ENCODE data around the gene EXOSC7. TPM values are rescaled to one million over a fixed set of nuclear protein-coding genes. Genes with fewer than 3 reads are reported as not detected.

EXOSC7 gene
- total and polyA plus RNA-seq, 11 donors, result 23.8 to 87.3 (median 32.9) TPM

DNA sequence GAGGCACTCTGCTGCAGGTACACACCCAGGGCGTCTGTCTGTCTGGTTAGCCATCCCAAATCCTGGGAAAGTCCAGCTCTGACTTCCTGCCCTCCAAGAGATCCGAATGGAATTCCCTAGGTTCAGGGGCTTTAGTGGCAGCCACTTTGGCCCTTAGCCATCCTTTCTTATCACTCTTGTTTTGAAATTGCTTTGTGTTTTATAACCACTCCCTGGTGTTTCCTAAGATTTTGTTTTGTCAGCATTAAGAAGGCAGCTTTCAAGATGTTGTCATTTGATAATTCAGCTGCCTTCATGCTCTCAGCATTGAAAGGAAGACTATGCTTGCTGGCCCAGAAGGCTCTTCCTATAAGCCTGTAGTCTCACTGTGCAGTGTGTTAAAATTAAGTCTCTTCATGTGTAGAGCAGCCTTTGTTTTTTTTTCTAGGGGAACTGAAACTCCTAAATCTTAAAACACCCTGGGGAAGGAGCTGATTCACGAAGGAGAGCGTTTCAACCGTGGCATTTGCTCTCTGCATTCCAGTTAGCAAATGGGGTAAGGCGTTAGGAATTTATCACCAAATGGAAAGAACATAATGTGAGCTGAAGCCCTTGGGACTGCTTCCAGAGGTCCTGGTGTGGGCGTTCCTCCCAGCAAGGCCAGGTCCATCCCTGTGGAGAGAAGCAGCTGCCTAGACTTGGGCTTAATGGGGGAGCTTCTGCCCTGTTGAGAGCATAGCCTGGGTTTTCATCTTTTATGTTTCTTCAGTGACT, 35.9 kb downstream of the EXOSC7 start:
- H3K4me3 ChIP-seq, result peak overlapping the region in 2 of 12 donors; percentile 11 to 19

DNA sequence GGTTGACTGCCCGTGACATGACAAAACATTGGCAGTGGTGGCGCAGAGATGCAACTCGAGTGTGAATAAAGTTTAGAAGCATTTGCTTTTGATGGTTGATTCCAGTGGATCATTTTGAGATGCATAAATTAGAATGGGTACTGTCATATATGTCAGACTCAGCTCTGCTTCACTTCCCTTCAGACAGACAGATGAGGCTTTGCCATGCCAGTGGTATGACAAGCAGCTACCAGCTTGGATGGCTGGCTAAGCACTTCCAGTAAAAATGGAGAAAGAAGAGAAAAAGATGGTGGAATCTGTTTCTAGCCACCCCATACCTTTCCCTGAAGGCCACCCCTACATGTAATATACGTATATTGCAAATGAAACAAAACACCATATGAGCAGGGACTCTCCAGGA, 36.5 kb downstream of the EXOSC7 start:
- H3K36me3 ChIP-seq, result peaks cover 0 to 25% (median 7%) of the 10 kb centered on the region in 9 donors
- DNase-seq (no peak), ATAC-seq (peak in 1 of 4 donors; percentile 3)
- no peaks in the 10 kb centered on the region for H3K27me3 ChIP-seq
- no peaks in the 10 kb centered on the region for H3K9me3 ChIP-seq
- TF ChIP-seq CTCF (IDR thresholded peaks at IDR 0.05) (no peak), POLR2A (IDR thresholded peaks at IDR 0.05) (no peak)
- no peak overlapping the region for H3K4me3 ChIP-seq
- intact Hi-C loops (cut with DNase I), result loop anchor here in 1 of 10 donors (1.0 kb wide), 1 partner anchor 36 kb away; the partner anchor contains the start of genes EXOSC7 and ZDHHC3
- 76 to 91% (median 87%) methylated on average over 4 of the region's 4 CpGs for WGBS, 4 donors
- peak overlapping the region; percentile 80 to 97 (median 87) for H3K27ac ChIP-seq
- H3K4me1 ChIP-seq, result peaks cover 17 to 84% (median 40%) of the 10 kb centered on the region in 12 donors

More for the DNA sequence above, 35.9 kb downstream of the EXOSC7 start:
- Histone ChIP-seq H3K4me1 (peaks cover 17 to 83% (median 35%) of the 10 kb centered on the region in 12 donors), H3K27ac (peak overlapping the region; percentile 80 to 97 (median 87)), H3K36me3 (peaks cover 0 to 30% (median 11%) of the 10 kb centered on the region in 9 donors), H3K9me3 (no peaks in the 10 kb centered on the region), H3K27me3 (no peaks in the 10 kb centered on the region)
- DNase-seq (peak; percentile 66 to 89 (median 79)), ATAC-seq (peak; percentile 88 to 90 (median 88))
- intact Hi-C loops (cut with DNase I), result loop anchor here in 2 of 10 donors (1.0 to 2.0 kb wide), 2 partner anchors 15 to 36 kb away; partner anchors contain the start of genes CLEC3B (in 1 of the 2), EXOSC7 (in 1 of the 2) and ZDHHC3 (in 1 of the 2)
- 4 to 13% (median 11%) methylated on average over 7 of the region's 7 CpGs for whole genome bisulfite sequencing, 4 donors
- TF ChIP-seq CTCF (IDR thresholded peaks at IDR 0.05), result no peak
- TF ChIP-seq POLR2A (IDR thresholded peaks at IDR 0.05), result no peak

- intact Hi-C loops (cut with DNase I), result no loop called here
- Histone ChIP-seq H3K4me3 (no peak overlapping the region), H3K27ac (no peak overlapping the region), H3K9me3 (no peaks in the 10 kb centered on the region), H3K36me3 (peaks cover 0 to 12% (median 0%) of the 10 kb centered on the region in 9 donors), H3K4me1 (peaks cover 10 to 68% (median 31%) of the 10 kb centered on the region in 12 donors), H3K27me3 (no peaks in the 10 kb centered on the region)
- DNase-seq (no peak), ATAC-seq (no peak)
- TF ChIP-seq POLR2A (IDR thresholded peaks at IDR 0.05) (no peak), CTCF (IDR thresholded peaks at IDR 0.05) (no peak)
- WGBS, 4 donors, result 64 to 77% (median 69%) methylated on average over 2 of the region's 2 CpGs
Observed at GRCh38 chr3:45016916-45017315, 40.9 kb downstream of the EXOSC7 start.

DNA sequence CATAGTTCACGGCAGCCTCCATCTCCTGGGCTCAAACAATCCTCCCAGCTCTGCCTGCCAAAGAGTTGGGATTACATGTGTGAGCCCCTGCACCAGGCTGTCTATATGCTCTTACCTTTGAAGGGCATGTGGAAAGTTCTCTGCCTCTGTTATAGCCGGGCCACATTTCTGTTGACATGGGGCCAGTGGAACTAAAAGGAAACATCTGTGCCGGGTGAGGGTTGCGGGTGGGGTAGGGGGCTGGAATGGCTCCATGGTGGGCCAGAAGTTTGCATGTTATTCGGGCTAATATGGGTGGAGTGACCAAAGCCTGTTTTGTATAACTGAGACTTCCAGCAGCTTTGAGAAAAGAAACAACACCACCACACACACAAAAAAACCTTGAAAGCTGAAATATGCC, 41.8 kb downstream of the EXOSC7 start:
- Histone ChIP-seq H3K4me3 (no peak overlapping the region), H3K27me3 (no peaks in the 10 kb centered on the region), H3K36me3 (peaks cover 0 to 11% (median 0%) of the 10 kb centered on the region in 9 donors), H3K9me3 (no peaks in the 10 kb centered on the region), H3K4me1 (peaks cover 4 to 66% (median 27%) of the 10 kb centered on the region in 12 donors), H3K27ac (peak overlapping the region in 3 of 12 donors; percentile 3 to 17 (median 13))
- intact Hi-C loops (cut with DNase I), result no loop called here
- TF ChIP-seq POLR2A (IDR thresholded peaks at IDR 0.05), result no peak
- TF ChIP-seq CTCF (IDR thresholded peaks at IDR 0.05), result no peak
- DNase-seq, result no peak
- no peak for ATAC-seq
- WGBS, 4 donors, result 48 to 51% (median 49%) methylated on average over 5 of the region's 5 CpGs

Data from heart left ventricle (tissue), 16 donors.